ENCODE data around the gene SMIM38.

Gene SMIM38

DNA sequence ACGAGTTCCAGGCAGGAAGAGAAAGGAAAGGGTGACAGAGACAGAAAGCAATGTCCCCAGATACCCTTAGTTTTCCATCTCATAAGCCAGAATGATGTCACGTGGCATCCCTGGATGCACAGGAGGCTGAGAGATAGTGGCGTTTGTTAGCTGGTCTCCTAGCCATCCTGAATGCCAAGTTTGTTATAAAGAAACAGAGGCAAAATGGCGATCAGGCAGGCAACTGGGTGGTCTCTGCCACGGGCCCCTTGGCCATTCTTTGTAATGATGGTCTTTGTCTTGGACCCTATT lies 5.3 kb downstream of the SMIM38 start:
- no peak for DNase-seq

GRCh38 chr11:69162505-69162904 lies 6.8 kb downstream of the SMIM38 start:
- DNase-seq = no peak

DNA sequence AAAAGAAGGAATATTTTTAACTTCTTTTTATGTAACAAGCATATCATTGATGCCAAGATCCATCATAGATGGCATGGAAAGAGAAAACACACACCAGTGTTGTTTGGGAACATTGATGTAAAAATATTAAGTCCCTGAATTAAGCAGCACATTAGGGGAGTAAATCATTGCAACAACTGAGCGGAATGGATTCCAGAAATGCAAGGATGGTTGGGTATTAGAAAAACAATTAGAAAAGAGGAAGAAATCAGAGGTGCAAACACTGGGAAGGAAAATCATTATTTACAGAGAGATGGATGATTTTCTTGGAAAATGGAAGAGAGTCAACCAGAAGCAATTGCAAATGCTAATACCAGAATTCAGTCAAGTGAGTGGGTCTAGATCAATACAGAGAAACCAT lies 8.1 kb downstream of the SMIM38 start:
- no peak for DNase-seq

GRCh38 chr11:69164824-69165223 lies 9.1 kb downstream of the SMIM38 start:
- no peak for DNase-seq

GRCh38 chr11:69165775-69166174 lies 10.0 kb downstream of the SMIM38 start:
- no peak for DNase-seq

DNA sequence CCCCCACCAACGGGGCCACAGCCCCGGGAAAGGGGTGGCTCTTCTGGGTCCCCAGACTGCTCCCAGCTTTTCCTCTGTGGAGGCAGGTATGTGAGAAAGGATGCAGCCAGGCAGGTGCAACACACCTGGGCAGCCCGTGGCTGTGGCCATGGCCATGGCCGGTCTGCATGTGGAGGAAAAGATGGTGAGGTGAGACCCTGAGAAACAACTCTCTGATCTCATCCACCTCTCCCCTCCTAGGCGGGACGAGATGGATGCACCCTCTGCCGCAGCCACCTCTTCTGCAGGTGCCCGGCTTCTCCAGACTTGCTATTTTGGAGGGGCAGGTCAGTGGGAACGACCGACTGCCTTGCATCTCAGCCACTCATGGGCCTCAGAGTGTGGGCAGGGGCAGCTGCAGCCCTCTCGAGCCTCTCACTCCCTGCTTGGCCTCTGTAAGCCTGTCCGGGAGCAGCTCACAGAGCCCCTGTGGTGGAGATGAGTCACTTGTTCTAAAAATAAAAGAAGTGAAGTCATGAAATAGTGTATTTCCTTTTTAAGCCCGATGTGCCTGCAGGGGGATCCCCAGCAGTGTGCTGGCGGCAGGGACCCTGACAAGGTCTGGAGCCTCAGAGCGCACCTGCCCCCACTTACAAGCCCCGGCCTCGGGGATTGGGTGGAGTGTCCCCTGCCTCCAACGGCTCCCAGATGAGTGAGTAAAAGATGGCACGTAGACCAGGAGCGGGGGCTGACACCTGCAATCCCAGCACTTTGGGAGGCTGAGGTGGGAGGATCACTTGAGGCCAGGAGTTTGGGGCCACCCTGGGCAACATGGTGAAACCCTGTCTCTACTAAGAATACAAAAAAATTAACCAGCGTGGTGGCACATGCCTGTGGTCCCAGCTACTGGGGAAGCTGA lies 10.7 kb downstream of the SMIM38 start:
- DNase-seq = peak; percentile 87

- no peak for DNase-seq
Measured at GRCh38 chr11:69167130-69167915, 11.6 kb downstream of the SMIM38 start.

GRCh38 chr11:69167916-69168691 lies 12.4 kb downstream of the SMIM38 start:
- peak; percentile 29 for DNase-seq

DNA sequence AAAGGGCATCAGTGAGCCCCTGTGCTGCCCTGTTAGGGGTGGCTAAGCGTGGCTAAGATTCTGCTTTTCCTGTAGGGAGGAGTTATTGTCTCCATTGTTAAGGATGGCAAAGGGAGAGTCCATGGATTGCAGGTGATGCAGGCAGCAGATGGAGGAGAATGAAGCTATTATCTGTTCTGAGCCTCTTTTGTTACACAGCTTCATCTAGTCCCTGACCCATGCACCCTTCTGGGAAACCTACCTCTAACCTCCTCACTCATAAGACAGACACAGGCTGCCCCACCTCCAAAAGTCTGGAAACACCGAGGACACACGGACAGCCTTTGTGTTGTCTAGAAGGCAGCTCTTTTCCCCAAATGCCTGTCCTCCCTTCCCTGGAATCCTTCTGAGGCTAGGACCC lies 13.7 kb downstream of the SMIM38 start:
- DNase-seq = no peak

- no peak for DNase-seq
Measured at GRCh38 chr11:69170704-69171103, 15.0 kb downstream of the SMIM38 start.

GRCh38 chr11:69171476-69172240 lies 15.9 kb downstream of the SMIM38 start:
- no peak for DNase-seq

- no peak for DNase-seq
Measured at GRCh38 chr11:69172674-69173073, 16.9 kb downstream of the SMIM38 start.

DNA sequence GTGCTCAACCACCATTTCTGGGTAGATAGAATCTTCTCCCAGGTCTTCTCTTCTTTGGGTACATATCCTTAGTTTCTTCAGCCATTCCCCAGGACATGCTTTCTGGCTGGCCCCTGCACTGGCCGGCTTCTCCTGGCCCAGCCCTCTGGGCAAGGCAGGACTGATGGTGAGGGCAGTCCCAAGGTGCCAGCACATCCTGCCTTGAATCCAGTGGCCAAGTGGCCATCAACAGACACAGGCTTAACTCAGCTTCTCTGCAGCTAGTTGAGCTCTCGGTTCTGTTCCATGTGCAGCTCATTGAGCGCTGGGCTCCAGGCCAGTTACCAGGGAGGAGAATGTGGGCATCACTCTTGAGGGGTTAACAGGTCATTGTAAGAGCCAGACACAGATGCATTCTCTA lies 17.6 kb downstream of the SMIM38 start:
- no peak for DNase-seq

GRCh38 chr11:69173925-69174581 lies 18.3 kb downstream of the SMIM38 start:
- peak; percentile 26 for DNase-seq

DNA sequence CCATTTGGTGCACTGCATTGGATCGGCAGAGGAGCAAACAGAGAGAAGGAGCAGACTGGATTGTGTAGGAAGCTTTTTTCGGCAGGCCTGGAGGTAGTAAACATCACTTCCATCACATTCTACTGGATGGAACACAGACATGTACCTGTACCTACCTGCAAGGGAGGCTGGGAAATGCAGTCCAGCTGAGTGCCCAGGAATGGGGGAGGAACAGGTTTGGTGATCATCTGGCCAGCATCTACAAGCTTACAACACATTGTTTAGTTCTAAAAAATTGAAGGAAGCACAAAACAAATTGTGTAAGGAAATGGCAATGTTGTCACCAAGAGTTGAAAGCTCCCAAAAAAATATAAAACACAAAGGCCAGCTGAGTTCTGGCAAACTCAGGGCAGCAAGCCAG lies 19.1 kb downstream of the SMIM38 start:
- DNase-seq = no peak

DNA sequence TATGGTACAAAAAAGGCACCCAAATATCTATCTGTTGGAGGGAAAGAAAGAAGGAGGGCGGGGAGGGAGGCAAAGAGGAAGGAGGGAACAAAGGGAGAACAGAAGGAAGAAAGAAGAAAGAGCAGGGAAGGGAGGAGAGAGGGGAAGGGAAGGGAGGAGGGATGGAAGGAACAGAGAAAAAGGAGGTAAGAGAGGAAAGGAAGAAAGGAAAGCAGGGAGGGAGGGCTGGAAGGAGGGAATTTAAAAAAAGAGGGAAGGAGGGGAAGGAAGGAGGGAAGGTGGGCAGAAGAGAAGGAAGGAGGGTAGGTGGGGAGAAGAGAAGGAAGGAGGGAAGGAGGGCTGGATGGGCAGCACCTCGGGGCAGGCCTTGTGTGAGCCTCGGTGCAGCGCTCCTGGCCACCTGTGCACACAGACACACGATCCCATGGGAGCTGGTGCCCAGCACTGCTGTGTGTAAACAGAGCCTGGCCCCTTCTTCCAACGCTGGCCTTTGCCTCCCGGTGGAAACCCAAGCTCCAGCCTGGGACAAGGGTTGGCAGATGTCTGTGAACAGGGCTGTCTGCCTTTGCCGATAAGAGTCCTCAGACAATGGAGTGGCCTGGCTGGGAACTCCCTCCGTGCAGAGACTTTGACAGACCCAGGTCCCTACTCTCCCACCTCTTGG lies 23.2 kb downstream of the SMIM38 start:
- DNase-seq = no peak

GRCh38 chr11:69180226-69180625 lies 24.5 kb downstream of the SMIM38 start:
- DNase-seq = no peak

GRCh38 chr11:69180726-69181125 lies 25.0 kb downstream of the SMIM38 start:
- DNase-seq = no peak

DNA sequence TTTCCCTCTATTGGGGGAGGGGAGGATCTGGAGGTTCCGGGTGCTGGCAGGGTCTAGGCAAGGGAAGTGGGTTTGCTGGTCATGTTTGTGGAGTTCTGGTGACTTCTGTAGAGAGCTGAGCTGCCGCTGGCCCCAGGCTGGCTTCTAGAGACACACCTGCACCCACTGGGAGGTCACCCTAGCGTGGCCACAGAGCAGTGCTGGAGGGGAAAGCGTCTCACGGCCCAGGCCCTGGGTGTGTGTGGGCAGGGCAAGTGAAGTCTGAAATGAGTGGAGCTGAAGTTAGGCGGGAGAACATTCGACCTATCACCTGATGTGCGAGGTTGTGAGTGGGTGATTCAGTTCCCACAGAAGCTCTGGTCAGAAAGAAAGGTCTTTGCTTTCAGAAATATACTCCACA lies 27.9 kb downstream of the SMIM38 start:
- DNase-seq = no peak

GRCh38 chr11:69186316-69187260 lies 30.9 kb downstream of the SMIM38 start:
- DNase-seq = no peak

Data from fibroblast of upper back skin (primary cell).